GM18870 (cell line): ENCODE results near the gene EEF1AKMT2.

Experiments
- ATAC-seq: cut with Tn5 transposase; IDR thresholded peaks from one replicate; pipeline ENCODE4 v1.9.1; 2021; ENCODE audit warnings: moderate library complexity; ENCODE audit not compliant: unreplicated experiment

Gene EEF1AKMT2

DNA sequence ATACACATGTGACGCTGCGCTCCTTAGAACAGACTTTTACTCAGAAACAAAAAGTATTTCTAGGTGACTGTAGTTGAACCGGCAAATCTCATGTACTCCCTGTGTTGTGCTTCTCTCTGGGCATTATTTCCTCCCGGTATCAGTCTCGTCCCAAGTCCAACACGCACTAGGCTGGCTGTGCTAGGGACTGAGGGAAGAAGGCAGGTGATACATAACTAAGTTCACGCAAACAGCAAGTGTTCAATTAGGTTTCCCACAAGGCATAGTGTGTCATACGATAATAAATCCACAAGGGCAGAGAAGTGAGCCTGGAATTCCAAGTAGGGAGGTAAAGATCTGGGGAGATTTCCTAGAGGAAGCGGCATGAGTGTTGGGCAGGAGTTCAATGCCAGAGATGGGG, 67.9 kb downstream of the EEF1AKMT2 start:
- no peak for ATAC-seq

DNA sequence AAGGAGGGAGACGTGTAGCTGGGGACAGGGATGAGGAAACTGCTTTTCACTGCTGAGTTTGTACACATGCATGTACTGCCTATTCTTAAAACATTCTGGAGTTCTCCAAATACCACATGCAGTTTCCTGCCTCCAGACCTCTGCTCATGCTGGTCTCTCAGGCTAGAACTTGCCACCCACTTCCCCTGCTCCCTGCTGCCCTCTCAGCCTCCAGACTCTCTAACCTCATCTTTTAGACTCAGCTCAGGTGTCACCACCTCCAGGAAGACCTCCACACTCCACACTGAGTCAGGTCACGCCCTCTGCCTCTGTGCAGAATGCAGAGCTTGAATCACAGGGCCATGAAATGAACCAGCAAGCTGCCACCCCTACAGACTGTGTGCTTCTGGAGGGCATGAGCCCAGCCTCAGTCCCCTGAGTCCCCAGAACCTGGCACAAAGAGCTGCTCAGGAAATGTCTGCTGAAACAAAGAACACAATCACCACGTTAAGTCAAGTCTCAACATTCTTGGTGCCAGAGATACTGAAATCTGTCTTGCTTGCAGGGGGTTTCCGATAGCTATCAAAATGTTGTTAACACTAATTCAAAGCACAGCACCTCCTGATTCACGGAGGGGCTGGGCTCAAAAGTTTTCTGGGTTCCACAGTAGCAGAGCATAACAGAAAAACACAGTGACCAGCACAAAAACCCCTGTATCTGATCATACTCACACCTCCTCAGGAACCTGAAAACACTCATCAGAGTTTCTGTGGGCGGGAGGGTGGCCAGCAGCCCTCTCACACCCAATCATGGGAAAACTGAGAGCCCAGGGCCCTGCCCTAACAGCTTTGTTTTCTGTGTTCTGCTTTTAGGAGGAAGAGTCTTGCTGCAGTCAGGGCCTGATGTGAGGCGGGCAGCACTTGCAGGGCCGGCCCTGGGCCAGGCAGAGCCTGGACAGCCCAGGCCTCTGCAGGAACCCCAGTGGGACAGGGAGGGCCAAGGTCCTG, 68.6 kb downstream of the EEF1AKMT2 start:
- ATAC-seq: peak; percentile 70

DNA sequence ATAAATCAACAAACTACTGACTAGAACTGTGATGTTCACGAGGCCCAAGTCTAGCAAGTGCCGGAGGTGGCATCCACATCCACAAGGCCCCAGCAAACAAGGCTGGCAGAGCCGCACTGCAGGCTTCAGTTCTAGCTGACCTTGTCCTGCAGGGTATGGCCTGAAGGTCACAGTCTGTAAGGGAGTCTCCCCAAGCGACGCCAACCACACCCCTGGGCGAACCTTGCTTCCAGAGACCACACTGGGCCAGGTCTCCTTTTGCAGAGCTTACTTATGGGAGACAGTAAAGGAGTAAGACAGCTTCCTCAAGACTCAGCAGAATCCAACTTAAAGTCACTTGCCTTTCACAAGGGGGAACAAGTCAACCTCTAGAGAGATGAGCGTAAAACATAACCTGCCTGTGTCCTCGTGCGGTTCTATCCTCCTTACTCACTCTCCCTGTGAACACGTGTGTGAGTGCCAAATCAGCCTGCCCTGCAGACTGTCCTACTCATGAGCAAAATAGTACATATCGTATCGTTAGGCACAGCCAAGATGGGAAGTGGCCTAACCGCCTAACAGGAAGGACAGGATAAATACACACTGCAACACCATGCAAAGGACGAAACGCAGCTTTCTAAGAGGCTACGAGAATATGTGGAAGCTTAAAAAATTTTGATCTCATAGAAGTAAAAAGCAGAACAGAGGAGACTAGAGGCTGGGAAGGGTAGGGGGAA, 70.2 kb downstream of the EEF1AKMT2 start:
- no peak for ATAC-seq

DNA sequence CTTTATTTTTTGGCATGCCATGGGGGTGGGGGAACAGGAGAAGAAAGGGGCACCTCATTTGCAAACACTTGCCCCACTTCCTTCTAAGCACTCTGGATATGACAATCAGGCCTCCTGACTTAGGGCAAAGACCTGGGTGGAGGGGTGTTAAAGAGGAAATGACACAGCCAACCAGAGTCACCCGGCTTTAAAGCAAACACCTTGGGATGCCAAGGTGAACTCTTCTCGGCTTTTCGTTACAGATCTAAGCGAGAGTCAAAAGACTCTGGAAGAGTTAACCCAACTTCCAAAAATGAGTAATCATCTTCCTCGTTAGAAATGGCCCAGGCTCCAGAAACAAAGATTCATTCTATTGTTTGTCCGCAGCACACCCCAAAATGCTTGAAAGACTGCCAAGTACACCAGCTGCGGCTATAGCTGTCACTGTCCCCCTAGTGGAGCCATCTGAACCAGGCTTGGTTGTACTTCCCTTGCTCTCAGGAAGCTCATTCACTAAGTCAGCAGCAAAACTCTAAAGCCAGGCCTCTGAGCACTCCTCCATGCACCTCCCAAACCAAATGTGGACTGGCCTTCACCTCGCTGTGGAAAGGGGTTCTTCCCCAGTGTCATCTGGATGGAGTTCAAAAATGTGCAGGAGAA, 72.4 kb downstream of the EEF1AKMT2 start:
- ATAC-seq: peak; percentile 42

DNA sequence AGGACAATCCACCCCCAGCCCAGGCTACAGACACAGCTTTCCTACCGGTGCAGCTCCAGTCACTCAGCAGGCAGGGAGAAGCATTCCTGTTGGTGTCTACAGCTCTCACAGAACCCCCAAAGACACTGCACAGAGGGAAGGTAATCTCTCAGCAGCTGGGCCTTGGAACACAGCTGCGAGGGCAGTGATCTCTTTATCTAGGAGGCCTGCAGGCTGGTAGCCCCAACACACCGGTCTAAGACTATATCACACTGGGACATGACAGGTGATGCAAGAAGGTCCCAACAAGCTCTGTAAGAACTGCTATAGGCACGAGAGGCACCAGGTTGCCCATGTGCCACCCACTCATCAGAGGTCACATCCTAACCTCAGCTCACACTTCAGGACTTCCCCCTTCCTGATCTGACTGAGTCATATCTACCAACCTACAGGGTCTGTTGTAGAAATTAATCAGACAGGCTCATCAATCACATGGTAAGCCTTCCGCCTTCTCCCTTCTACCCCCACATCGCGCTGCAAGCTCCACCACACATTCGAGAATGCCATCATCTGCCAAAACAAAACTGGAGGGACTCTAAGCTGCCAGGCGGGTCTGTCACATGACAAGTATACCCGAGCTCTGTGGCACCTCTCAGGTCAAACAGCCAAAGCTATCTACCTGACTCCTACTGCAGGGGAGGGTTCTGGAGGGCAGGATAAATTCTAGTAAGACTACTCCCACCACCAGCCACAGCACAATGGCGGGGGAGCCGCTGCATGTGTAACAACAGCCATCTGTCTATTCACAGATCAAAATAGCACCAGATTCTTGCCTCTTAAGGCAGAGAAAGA, 73.6 kb downstream of the EEF1AKMT2 start:
- ATAC-seq: peak; percentile 72

DNA sequence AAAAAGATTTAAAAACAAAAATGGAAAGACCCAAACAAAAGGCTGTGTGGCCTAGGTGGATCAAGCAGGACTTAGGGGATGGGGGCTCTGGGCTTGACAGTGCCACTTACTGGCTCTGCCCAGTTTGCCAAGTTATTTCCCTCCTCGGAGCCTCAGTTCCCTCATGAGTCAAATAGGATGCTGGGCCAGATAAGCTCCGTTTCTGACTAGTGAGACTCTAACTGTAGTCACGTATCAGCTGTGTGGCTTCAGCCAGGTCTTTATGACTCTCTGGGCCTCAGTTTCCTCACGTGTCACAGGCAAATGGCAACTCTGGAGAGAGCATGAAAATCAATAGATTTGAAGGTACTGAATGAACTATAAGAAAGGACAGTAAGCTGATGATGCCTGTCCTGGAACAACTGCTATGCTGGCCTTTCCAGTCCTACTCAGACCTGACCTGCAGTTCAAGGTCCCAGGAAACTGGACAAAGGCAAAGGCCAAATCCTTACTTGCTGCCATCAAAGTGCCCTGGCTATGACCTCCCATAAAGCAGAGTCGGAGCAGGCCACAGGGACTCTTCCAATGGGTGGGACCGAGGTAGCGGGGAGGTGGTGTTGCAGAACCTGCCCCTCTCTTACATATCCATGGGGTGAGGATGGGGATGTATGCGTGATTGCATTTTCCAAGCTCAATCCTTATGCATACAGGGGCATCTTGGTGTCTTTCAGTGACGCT, 74.5 kb downstream of the EEF1AKMT2 start:
- ATAC-seq: no peak

DNA sequence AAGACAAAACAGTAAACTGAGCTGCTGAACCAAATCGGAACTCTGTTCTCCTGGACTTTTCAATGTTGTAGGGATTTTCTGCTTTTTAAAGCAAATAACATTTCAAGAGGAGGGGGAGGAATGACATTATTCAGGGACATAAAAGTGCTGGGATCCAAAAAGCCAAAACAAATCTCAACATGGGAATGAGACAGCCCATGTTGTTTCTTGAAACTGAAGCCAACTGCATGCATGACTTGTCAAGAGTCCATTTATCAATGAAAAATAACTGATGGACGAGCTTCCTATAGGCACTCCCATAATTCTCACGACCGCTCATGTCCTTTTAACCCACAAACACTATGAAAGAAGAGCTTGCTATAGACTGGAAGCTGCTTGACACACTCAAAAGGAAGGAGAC, 75.3 kb downstream of the EEF1AKMT2 start:
- no peak for ATAC-seq

DNA sequence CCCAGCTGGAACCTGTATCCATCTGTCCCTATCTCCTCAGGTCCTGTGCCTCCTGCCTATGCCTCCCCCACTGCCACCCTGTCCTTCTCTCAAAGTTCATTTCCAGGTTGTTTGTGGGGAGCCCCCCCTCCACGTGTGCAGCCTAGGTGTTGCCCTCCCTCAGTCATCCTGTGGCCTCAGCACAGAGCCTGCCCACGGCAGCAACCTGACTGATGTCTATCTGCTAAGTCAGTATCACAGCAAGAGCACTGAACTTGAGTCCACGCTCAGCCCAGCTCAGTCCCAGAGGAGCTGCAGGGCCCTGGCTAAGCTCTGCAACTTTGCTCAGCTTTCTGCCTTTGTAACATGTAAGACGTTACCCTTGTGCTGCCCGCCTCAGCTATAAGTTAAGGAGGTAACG, 76.2 kb downstream of the EEF1AKMT2 start:
- ATAC-seq: no peak

DNA sequence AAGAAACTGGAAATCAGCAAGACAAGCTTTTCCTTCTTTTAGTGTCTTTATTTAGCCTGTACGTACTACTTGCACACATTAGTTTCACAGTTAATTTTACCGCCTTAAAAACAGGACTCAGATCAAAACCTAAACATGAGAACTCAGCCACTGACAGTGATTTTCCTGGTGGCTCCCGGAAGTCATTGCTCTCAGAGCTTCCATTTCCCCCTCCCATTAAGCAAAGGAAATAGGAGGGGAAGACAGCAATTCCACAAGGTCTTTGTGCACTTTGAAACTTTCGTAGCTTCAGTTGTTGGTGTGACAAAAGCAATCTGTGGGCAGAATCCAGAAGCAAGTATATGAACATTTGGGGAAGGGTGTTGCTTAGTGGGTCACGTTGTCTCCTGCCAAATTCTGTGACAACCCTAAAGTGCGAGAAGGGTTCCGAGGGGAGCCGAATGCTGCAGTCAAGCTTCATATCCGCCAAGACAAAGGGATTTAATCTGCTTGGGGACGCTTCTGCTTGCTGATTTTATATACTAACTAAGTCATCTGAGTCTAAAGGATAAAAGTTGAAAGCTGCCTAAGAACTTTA, 77.9 kb downstream of the EEF1AKMT2 start:
- ATAC-seq: no peak

DNA sequence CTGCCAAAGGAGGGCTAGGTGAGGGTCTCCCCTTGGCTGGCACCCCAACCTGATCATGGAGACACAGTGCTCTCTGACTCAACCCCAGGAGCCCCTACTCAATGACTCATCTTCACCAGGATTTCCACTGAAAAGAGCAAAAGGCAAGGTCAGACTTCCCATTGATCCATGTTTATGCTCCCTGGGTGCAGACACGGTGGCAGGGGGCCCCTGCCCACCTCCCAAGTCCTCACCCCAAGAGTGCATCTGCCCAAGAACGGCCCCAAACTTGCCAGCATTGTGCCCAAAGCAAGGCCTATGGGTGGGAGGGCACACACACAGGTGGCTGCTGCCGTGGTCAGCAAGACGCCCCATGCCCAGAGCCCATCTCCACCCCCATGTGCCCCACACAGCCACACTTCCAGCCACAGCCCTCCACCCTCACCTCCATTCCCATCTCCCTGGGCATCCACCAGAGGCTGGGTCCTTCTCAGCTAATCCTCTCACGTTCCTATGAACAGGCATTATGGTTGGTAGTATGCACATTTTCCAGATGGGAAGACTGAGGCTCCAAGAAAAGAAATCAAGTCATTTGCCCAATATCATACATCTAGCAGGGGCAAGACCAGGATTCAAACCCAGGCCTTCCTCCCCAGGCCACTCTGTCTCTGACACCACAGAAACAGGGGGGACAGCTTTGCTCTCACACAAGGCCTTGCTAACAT, 78.8 kb downstream of the EEF1AKMT2 start:
- ATAC-seq: no peak

DNA sequence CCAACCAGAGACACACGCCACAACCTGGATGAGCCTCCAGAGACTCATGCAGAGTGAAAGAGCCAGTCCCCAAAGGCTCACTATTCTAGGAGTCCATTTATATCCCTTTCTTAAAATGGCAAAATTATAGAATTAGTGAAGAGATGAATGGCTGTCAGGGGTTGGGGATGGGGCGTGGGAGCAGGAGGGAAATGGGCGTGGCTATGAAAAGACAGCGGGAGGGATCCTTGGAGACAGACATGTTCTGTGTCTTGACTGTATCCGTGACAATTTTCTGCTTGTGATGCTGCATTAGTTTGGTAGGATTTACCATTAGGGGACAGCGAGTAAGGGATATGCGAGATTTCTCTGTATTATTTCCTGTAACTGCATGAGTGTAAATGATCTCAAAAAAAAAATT, 80.5 kb downstream of the EEF1AKMT2 start:
- ATAC-seq: no peak

DNA sequence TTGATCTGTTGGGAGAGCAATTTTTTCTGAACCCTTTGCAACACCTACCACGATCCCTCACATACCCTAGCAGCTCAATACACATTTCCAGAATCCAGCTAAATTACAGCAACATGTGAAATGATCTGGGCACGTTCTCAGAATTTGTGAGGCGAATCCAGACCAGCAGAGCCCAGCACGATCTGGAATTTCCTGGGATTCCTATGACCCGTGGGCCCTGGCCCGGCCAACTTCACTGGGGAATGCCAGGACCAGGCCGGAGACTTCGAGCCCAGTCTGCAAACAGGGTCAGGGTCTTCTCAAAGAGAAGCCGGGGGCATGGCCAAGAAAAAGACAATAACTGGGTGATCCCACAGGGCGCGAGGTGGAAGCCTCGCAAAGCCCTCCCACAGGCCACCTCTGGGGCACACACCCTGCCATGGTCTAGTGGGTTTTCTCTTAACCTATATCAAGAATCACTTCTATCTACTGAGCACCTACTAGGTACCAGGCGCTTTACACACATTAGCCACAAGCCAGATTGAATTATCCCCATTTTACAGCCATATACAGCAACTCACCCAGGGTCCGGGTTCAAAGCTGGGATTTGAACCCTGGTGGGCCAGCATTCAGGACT, 81.3 kb downstream of the EEF1AKMT2 start:
- ATAC-seq: no peak

DNA sequence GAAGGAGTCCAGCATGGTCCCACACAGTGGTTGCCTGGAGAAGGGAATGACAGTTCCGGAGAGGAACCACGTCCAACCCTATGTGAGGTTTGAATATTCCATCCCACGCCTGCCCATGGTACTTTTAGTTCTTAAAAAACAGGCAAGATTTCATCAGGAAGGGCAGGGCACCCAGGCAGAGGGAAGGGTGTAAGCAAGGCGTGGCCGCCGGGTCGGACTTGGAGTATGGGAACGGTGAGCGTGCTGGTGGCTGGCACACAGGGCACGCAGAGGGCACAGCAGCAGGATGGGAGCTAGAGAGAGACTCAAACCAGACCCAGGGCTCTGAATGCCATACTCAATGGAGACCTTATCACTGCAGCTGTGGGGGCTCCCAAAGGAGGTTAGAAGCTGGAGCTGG, 81.8 kb downstream of the EEF1AKMT2 start:
- no peak for ATAC-seq

DNA sequence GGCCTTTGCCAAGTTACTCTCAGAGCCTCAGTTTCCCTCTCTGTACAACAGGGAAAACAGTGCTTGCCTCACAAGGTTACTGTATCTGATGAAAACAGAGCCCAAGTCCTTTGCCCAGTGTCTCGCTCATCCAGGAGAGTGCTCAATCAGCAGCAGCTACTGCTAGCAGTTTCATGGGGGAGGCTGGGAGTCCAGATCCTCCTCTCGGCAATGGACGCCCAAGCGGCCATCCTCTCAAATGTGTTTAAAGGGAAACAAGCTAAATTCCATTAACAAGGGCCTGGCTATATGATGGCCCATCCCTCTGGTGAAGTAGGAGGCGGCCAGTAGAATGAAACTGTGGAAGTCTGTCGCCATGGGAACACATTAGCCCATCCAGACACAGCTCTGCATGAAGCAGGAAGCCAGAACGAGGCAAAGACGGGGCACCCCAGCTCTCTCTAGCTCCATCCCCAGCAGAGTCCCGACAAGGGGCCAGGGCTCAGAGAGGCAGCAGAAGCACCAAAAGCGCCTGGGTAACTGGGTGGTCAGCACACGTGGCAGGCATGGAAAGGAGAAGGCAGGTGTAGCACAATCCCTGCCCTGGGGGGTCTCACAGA, 82.7 kb downstream of the EEF1AKMT2 start:
- no peak for ATAC-seq

DNA sequence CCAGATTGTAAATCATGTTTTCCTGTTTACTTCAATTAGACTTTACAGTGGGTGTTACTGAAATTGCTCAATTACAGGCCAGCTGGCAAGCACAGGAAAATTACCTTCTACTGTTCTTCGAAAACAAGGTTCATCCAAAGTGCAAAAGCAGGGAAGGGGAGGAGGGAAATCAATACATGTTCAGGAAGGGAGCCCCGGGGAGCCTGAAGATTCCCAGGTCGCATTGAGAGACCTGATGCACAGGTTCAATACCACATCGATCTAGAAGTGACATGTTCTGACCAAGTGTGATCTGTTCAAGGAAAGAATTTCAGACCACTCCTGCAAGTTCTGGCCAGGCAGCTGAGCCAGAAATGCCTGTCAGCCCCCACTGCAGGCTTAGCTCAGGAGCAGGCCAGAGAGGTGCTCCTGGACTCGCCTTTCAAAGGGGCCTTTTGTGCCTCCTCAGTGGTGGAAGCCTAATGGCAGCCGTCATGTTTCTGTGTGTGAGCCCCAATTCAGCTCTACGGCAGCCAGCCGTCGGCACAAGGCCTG, 83.4 kb downstream of the EEF1AKMT2 start:
- no peak for ATAC-seq
